Mucosa of rectum (tissue), 2 donors: Measurements from ENCODE around the gene PCDH1.

Experiments
- H3K27ac ChIP-seq, 2 donors: one replicate each; pipeline ENCODE4 v1.7.0; 2013; ENCODE audit warnings: inconsistent platforms in 2 of 2, low read depth in 2 of 2, low read length in 2 of 2
- H3K27me3 ChIP-seq, 2 donors: one replicate each; pipeline ENCODE4 v1.7.0; 2013; ENCODE audit warnings: low read length in 2 of 2; ENCODE audit not compliant: control insufficient read depth in 2 of 2, insufficient read depth in 2 of 2
- H3K36me3 ChIP-seq, 2 donors: one replicate each; pipeline ENCODE4 v1.7.0; 2013; ENCODE audit warnings: low read length in 2 of 2; ENCODE audit not compliant: control insufficient read depth in 2 of 2, insufficient read depth in 2 of 2
- H3K4me1 ChIP-seq, 2 donors: one replicate each; pipeline ENCODE4 v1.7.0; 2013; ENCODE audit warnings: low read length in 2 of 2, mild to moderate bottlenecking in 1 of 2; ENCODE audit not compliant: control insufficient read depth in 2 of 2, insufficient read depth in 2 of 2
- H3K4me3 ChIP-seq, 2 donors: one replicate each; pipeline ENCODE4 v1.7.0; 2013; ENCODE audit warnings: low read length in 2 of 2
- H3K9ac ChIP-seq, 2 donors: one replicate each; pipeline ENCODE4 v1.7.0; 2013; ENCODE audit warnings: low read length in 2 of 2, low read depth in 1 of 2, mild to moderate bottlenecking in 1 of 2
- H3K9me3 ChIP-seq, 2 donors: one replicate each; pipeline ENCODE4 v1.7.0; 2013; ENCODE audit warnings: low read length in 2 of 2; ENCODE audit not compliant: control insufficient read depth in 2 of 2
- donor health status: healthy.
- donor health status: Normal muscosa, but diverticular disease.

Gene PCDH1

GRCh38 chr5:141838326-141839014, 39.7 kb downstream of the PCDH1 start:
- no peaks in the 10 kb centered on the region for H3K9me3 ChIP-seq
- H3K36me3 ChIP-seq = peaks cover 0 to 5% of the 10 kb centered on the region in 2 donors
- H3K4me1 ChIP-seq = peaks cover 28 to 41% of the 10 kb centered on the region in 2 donors
- no peak overlapping the region for H3K27ac ChIP-seq
- no peak overlapping the region for H3K4me3 ChIP-seq
- H3K9ac ChIP-seq = no peak overlapping the region
- no peaks in the 10 kb centered on the region for H3K27me3 ChIP-seq

GRCh38 chr5:141835928-141836670, 42.1 kb downstream of the PCDH1 start:
- Histone ChIP-seq H3K36me3 (peaks cover 0 to 5% of the 10 kb centered on the region in 2 donors), H3K27me3 (no peaks in the 10 kb centered on the region), H3K4me3 (no peak overlapping the region), H3K27ac (no peak overlapping the region), H3K9ac (no peak overlapping the region), H3K9me3 (no peaks in the 10 kb centered on the region), H3K4me1 (peaks cover 7 to 21% of the 10 kb centered on the region in 2 donors)

- no peaks in the 10 kb centered on the region for H3K27me3 ChIP-seq
- no peak overlapping the region for H3K27ac ChIP-seq
- H3K4me1 ChIP-seq = peaks cover 0 to 6% of the 10 kb centered on the region in 2 donors
- no peak overlapping the region for H3K9ac ChIP-seq
- no peak overlapping the region for H3K4me3 ChIP-seq
- peaks cover 0 to 5% of the 10 kb centered on the region in 2 donors for H3K36me3 ChIP-seq
- H3K9me3 ChIP-seq = no peaks in the 10 kb centered on the region
These were observed 43.9 kb downstream of the PCDH1 start for GRCh38 chr5:141834331-141834730.

- Histone ChIP-seq H3K36me3 (peaks cover 0 to 5% of the 10 kb centered on the region in 2 donors), H3K4me1 (peaks cover 0 to 3% of the 10 kb centered on the region in 2 donors), H3K27ac (no peak overlapping the region), H3K9me3 (no peaks in the 10 kb centered on the region), H3K27me3 (no peaks in the 10 kb centered on the region), H3K9ac (no peak overlapping the region), H3K4me3 (no peak overlapping the region)
These were observed 46.1 kb downstream of the PCDH1 start for GRCh38 chr5:141832131-141832530.

GRCh38 chr5:141828162-141828561, 50.0 kb downstream of the PCDH1 start:
- H3K9ac ChIP-seq = no peak overlapping the region
- H3K27me3 ChIP-seq = no peaks in the 10 kb centered on the region
- H3K9me3 ChIP-seq = no peaks in the 10 kb centered on the region
- no peak overlapping the region for H3K27ac ChIP-seq
- H3K4me1 ChIP-seq = peaks cover 0 to 3% of the 10 kb centered on the region in 2 donors
- H3K4me3 ChIP-seq = no peak overlapping the region
- no peaks in the 10 kb centered on the region for H3K36me3 ChIP-seq

- H3K4me3 ChIP-seq = no peak overlapping the region
- H3K9me3 ChIP-seq = no peaks in the 10 kb centered on the region
- no peak overlapping the region for H3K9ac ChIP-seq
- H3K27me3 ChIP-seq = no peaks in the 10 kb centered on the region
- no peaks in the 10 kb centered on the region for H3K4me1 ChIP-seq
- H3K27ac ChIP-seq = no peak overlapping the region
- no peaks in the 10 kb centered on the region for H3K36me3 ChIP-seq
These were observed 51.5 kb downstream of the PCDH1 start for GRCh38 chr5:141826674-141827073.

- Histone ChIP-seq H3K27ac (no peak overlapping the region), H3K9me3 (no peaks in the 10 kb centered on the region), H3K27me3 (no peaks in the 10 kb centered on the region), H3K9ac (no peak overlapping the region), H3K36me3 (no peaks in the 10 kb centered on the region), H3K4me1 (no peaks in the 10 kb centered on the region), H3K4me3 (no peak overlapping the region)
These were observed 52.2 kb downstream of the PCDH1 start for GRCh38 chr5:141825791-141826560.

- Histone ChIP-seq H3K4me1 (no peaks in the 10 kb centered on the region), H3K9ac (no peak overlapping the region), H3K27me3 (no peaks in the 10 kb centered on the region), H3K36me3 (no peaks in the 10 kb centered on the region), H3K9me3 (no peaks in the 10 kb centered on the region), H3K4me3 (no peak overlapping the region), H3K27ac (no peak overlapping the region)
These were observed 53.0 kb downstream of the PCDH1 start for GRCh38 chr5:141825241-141825671.

- Histone ChIP-seq H3K9me3 (no peaks in the 10 kb centered on the region), H3K4me1 (no peaks in the 10 kb centered on the region), H3K27ac (no peak overlapping the region), H3K27me3 (no peaks in the 10 kb centered on the region), H3K4me3 (no peak overlapping the region), H3K9ac (no peak overlapping the region), H3K36me3 (no peaks in the 10 kb centered on the region)
These were observed 53.5 kb downstream of the PCDH1 start for GRCh38 chr5:141824717-141825116.

GRCh38 chr5:141823056-141823455, 55.2 kb downstream of the PCDH1 start:
- Histone ChIP-seq H3K4me3 (no peak overlapping the region), H3K27ac (no peak overlapping the region), H3K9ac (no peak overlapping the region), H3K4me1 (no peaks in the 10 kb centered on the region), H3K9me3 (no peaks in the 10 kb centered on the region), H3K27me3 (no peaks in the 10 kb centered on the region), H3K36me3 (no peaks in the 10 kb centered on the region)
